K562 (cell line): ENCODE data around the gene ABHD1. TPM values are rescaled to one million over a fixed set of nuclear protein-coding genes. Genes with fewer than 3 reads are reported as not detected.

Source experiments
- ATAC-seq: fragments of 200-7000 bp; cut with Tn5 transposase; 3 replicates; pipeline ENCODE4 v1.9.1; 2020; ENCODE audit warnings: moderate library complexity
- BruUV-seq: library from RNA; stranded (reverse); fragments of 400-500 nt; replicated peaks from 2 replicates; lab custom pipeline; 2021; lab: Mats Ljungman, UMichigan
- CTCF ChIA-PET: fragments of 300-600 bp; formaldehyde crosslinking; extraction: SDS; loops from one replicate; lab custom pipeline; 2021; ENCODE audit warnings: low intra/inter-chr PET ratio; lab: Yijun Ruan, JAX
- POLR2A ChIA-PET: fragments of 300-600, 350-650 bp; sonication (Branson Sonifier 250); formaldehyde crosslinking; extraction: SDS; loops from one replicate; lab custom pipeline; 2021; ENCODE audit warnings: antibody characterized with exemption, inconsistent platforms; lab: Yijun Ruan, JAX
- DNase-seq, 4 experiments: peaks; one replicate each; pipeline versions ENCODE4 v3.0.0 to v3.0.0-alpha.2; 2011 to 2018; ENCODE audit warnings: low spot score in 3 of 4, mixed read lengths in 3 of 4; ENCODE audit errors: extremely low read depth in 1 of 4
- FAIRE-seq: peaks from 2 replicates; lab custom pipeline; 2011; peaks lifted over from hg19 to GRCh38; lab: Jason Lieb, UNC
- H2AFZ ChIP-seq: 2 replicates; pipeline ENCODE4 v1.6.0; 2011; ENCODE audit warnings: low read depth, low read length, control low read depth, inconsistent platforms
- H3K27ac ChIP-seq: fragments of 200-600 bp; 3 replicates; pipeline ENCODE4 v1.8.0; 2011; ENCODE audit warnings: low read depth, mild to moderate bottlenecking, control low read depth, inconsistent platforms, low read length, moderate library complexity, mixed read lengths; ENCODE audit errors: extremely low read depth
- H3K27me3 ChIP-seq, 2 experiments: fragments of 300-600 bp in 1 of 2; 2 replicates in 1 of 2; 3 replicates in 1 of 2; pipeline versions ENCODE4 v1.6.0 to v1.8.0; 2011; ENCODE audit warnings: inconsistent platforms in 2 of 2, low read length in 2 of 2, mild to moderate bottlenecking in 1 of 2, mixed read lengths in 1 of 2, moderate library complexity in 1 of 2; ENCODE audit not compliant: control insufficient read depth in 2 of 2, insufficient read depth in 2 of 2
- H3K36me3 ChIP-seq: fragments of 300-600 bp; 3 replicates; pipeline ENCODE4 v1.8.0; 2011; ENCODE audit warnings: mild to moderate bottlenecking, low read length, inconsistent platforms; ENCODE audit not compliant: control insufficient read depth, insufficient read depth
- H3K4me1 ChIP-seq, 2 experiments: fragments of 200-600 bp in 1 of 2; replicated peaks in 1 of 2; 2 replicates in 1 of 2; 3 replicates in 1 of 2; pipeline versions ENCODE4 v1.5.1 to v1.8.0; 2011; ENCODE audit warnings: inconsistent platforms in 2 of 2, low read length in 2 of 2, mild to moderate bottlenecking in 1 of 2, mixed read lengths in 1 of 2, moderate library complexity in 1 of 2; ENCODE audit not compliant: control insufficient read depth in 2 of 2, insufficient read depth in 2 of 2
- H3K4me2 ChIP-seq: 2 replicates; pipeline ENCODE4 v1.6.1; 2011; ENCODE audit warnings: low read length, control low read depth, inconsistent platforms, mixed read lengths; ENCODE audit not compliant: insufficient read depth
- H3K4me3 ChIP-seq: fragments of 200-600 bp; sonication (generic), shearing (Covaris generic); 2 replicates; pipeline ENCODE4 v1.5.1; 2016; ENCODE audit warnings: control low read depth, inconsistent platforms
- H3K79me2 ChIP-seq: fragments of 200-600 bp; 3 replicates; pipeline ENCODE4 v1.8.0; 2011; ENCODE audit warnings: low read length, inconsistent platforms; ENCODE audit not compliant: control insufficient read depth, insufficient read depth
- H3K9ac ChIP-seq, 2 experiments: 2 replicates each; pipeline versions ENCODE4 v1.6.0 to v1.6.1; 2011; ENCODE audit warnings: low read depth in 2 of 2, low read length in 2 of 2, control low read depth in 1 of 2, inconsistent platforms in 1 of 2, mild to moderate bottlenecking in 1 of 2, mixed read lengths in 1 of 2; ENCODE audit not compliant: insufficient read depth in 1 of 2
- H3K9me1 ChIP-seq: one replicate; pipeline ENCODE4 v1.6.0; 2011; ENCODE audit warnings: inconsistent platforms, mild to moderate bottlenecking, low read length, moderate library complexity; ENCODE audit not compliant: control insufficient read depth, insufficient read depth
- H3K9me3 ChIP-seq: replicated peaks from 2 replicates; pipeline ENCODE4 v1.5.1; 2011; ENCODE audit warnings: low read depth, low read length, inconsistent platforms; ENCODE audit not compliant: control insufficient read depth, insufficient read depth
- H4K20me1 ChIP-seq: replicated peaks from 2 replicates; pipeline ENCODE4 v1.6.1; 2011; ENCODE audit warnings: low read length, inconsistent platforms, mixed read lengths; ENCODE audit not compliant: control insufficient read depth, insufficient read depth
- DLX4 ChIP-seq: fragments of 250-450 bp; sonication (Bioruptor Pico); IDR thresholded peaks from 2 replicates; pipeline ENCODE4 v1.6.1; 2021; ENCODE audit warnings: mild to moderate bottlenecking
- KDM4B ChIP-seq, 2 experiments: fragments of 450-650 bp in 1 of 2; sonication (generic) in 1 of 2; IDR thresholded peaks; 2 replicates each; pipeline ENCODE4 v1.6.1; 2016 to 2017; ENCODE audit warnings: borderline replicate concordance in 2 of 2, antibody characterized with exemption in 1 of 2, low read depth in 1 of 2, mild to moderate bottlenecking in 1 of 2
- PBX2 ChIP-seq, 2 experiments: IDR thresholded peaks in 1 of 2; conservative IDR thresholded peaks in 1 of 2; 2 replicates each; pipeline ENCODE4 v1.6.1; 2016; ENCODE audit warnings: low read depth in 2 of 2, mild to moderate bottlenecking in 1 of 2, missing compliant biosample characterization in 1 of 2, missing genetic modification characterization in 1 of 2, moderate library complexity in 1 of 2
- TAF1 ChIP-seq: IDR thresholded peaks from 2 replicates; pipeline ENCODE4 v1.6.1; 2011; ENCODE audit warnings: mild to moderate bottlenecking, low read length, moderate library complexity; ENCODE audit not compliant: insufficient read depth, control insufficient read depth, severe bottlenecking; ENCODE audit errors: extremely low read depth
- U2AF2 ChIP-seq: fragments of 200-400 bp; formaldehyde crosslinking; optimal IDR thresholded peaks from 2 replicates; pipeline ENCODE3; 2017; ENCODE audit warnings: low read depth, mild to moderate bottlenecking, low read length
- ZNF133 ChIP-seq: fragments of 250-450 bp; sonication (Bioruptor Pico); IDR thresholded peaks from 2 replicates; pipeline ENCODE4 v1.4.0; 2020; ENCODE audit warnings: mild to moderate bottlenecking
- WGBS: fragments of 100-300 bp; shearing (Covaris generic); methylation state at CpG from one replicate; pipeline ENCODE4 v1.1.6; 2016; ENCODE audit warnings: low coverage, mixed read lengths; ENCODE audit not compliant: insufficient coverage; ENCODE audit errors: missing lambda C conversion rate; 5-methylcytosine and 5-hydroxymethylcytosine counted together
- in situ Hi-C: fragments of 300-500 bp; cut with MboI; formaldehyde crosslinking; loops from 4 replicates; pipeline ENCODE4 v1.15.0; 2018; ENCODE audit warnings: inconsistent platforms, mixed read lengths
- intact Hi-C: fragments of 100-400 bp; cut with micrococcal nuclease; formaldehyde crosslinking; loops from 2 replicates; pipeline ENCODE4 v1.14.2; 2022
- polyA plus RNA-seq, 8 experiments: library from polyadenylated mRNA; depleted of rRNA in 4 of 8; stranded (reverse) in 5 of 8; unstranded in 3 of 8; fragments of >200 nt; fragmentation: Nextera tagmentation in 2 of 8; fragmentation: Illumina TruSeq in 1 of 8; extraction: Ambion mirVana in 2 of 8; extraction: Trizol in 1 of 8; gene quantifications; 2 replicates each; pipeline versions ENCODE4 v1.2.1 to v1.2.3, GENCODE V29; 2011 to 2014; ENCODE audit warnings: inconsistent platforms in 1 of 8, missing spikeins in 1 of 8
- total RNA-seq, 7 experiments: library from RNA; depleted of rRNA in 6 of 7; stranded (reverse); fragments of >200 nt in 6 of 7; fragmentation: Illumina TruSeq in 2 of 7; extraction: Trizol in 2 of 7; gene quantifications; 2 replicates each; pipeline versions ENCODE4 v1.2.1 to v1.2.3, GENCODE V29; 2011 to 2021; ENCODE audit warnings: low replicate concordance in 1 of 7
- TF ChIP-seq, protein P1 (sequence below): IDR thresholded peaks from 3 replicates; pipeline ENCODE4 v1.6.1; 2011; ENCODE audit warnings: borderline replicate concordance, mild to moderate bottlenecking, moderate library complexity; ENCODE audit not compliant: insufficient read length; ENCODE audit errors: extremely low read depth
- TF ChIP-seq, protein P2 (sequence below), 2 experiments: fragments of 200-800 bp in 1 of 2; sonication (Bioruptor generic) in 1 of 2; sonication (generic) in 1 of 2; formaldehyde crosslinking in 1 of 2; IDR thresholded peaks in 1 of 2; conservative IDR thresholded peaks in 1 of 2; 2 replicates each; pipeline versions ENCODE4 v1.5.0 to v1.6.1; 2016 to 2020; ENCODE audit warnings: missing compliant biosample characterization in 1 of 2, missing genetic modification characterization in 1 of 2, missing genetic modification reagents in 1 of 2

ABHD1 gene
- total and polyA plus RNA-seq, 9 of the 15 experiments (the other 6 are each of a cell fraction or from before 2014, with no cell fraction given), result 0.10 to 0.16 (median 0.11) TPM; not detected in 5

- Histone ChIP-seq H3K36me3 (no peaks in the 10 kb centered on the region), H3K9me3 (no peaks in the 10 kb centered on the region), H3K79me2 (no peaks in the 10 kb centered on the region), H4K20me1 (no peaks in the 10 kb centered on the region), H3K4me2 (no peak overlapping the region), H3K9me1 (no peaks in the 10 kb centered on the region), H3K4me3 (no peak overlapping the region), H3K9ac (no peak overlapping the region), H2AFZ (no peak overlapping the region), H3K27ac (no peak overlapping the region), H3K27me3 (no peaks in the 10 kb centered on the region), H3K4me1 (peaks cover 0 to 7% of the 10 kb centered on the region in 2 experiments; a peak in 2 of 5 replicates)
- no peak for FAIRE-seq
- CTCF ChIA-PET, result no interaction called here
- in situ Hi-C loops (no loop called here), intact Hi-C loops (no loop called here)
- no TSS peak for BruUV-seq
- DNase-seq, result no peak
- 9% methylated on average over 3 of the region's 3 CpGs for WGBS
- POLR2A ChIA-PET, result interaction anchor here (0.6 to 1.3 kb wide), 4 partner anchors 10 to 127 kb away, joined by 3 to 4 read pairs (median 4); partner anchors contain the start of gene ABHD1
- TF ChIP-seq DLX4 (no peak), TAF1 (no peak), KDM4B (IDR thresholded peaks at IDR 0.05; ENCODE audit: borderline replicate concordance in 2 of 2, low read depth in 1 of 2) (no peak), U2AF2 (no peak), PBX2 (CRISPR knock-in tag; IDR thresholded peaks at IDR 0.05; ENCODE audit: low read depth) (no peak), PBX2 (tag; conservative IDR thresholded peaks at IDR 0.05; ENCODE audit: low read depth) (no peak), ZNF133 (CRISPR knock-in tag) (no peak)
- TF ChIP-seq, protein P1, sequence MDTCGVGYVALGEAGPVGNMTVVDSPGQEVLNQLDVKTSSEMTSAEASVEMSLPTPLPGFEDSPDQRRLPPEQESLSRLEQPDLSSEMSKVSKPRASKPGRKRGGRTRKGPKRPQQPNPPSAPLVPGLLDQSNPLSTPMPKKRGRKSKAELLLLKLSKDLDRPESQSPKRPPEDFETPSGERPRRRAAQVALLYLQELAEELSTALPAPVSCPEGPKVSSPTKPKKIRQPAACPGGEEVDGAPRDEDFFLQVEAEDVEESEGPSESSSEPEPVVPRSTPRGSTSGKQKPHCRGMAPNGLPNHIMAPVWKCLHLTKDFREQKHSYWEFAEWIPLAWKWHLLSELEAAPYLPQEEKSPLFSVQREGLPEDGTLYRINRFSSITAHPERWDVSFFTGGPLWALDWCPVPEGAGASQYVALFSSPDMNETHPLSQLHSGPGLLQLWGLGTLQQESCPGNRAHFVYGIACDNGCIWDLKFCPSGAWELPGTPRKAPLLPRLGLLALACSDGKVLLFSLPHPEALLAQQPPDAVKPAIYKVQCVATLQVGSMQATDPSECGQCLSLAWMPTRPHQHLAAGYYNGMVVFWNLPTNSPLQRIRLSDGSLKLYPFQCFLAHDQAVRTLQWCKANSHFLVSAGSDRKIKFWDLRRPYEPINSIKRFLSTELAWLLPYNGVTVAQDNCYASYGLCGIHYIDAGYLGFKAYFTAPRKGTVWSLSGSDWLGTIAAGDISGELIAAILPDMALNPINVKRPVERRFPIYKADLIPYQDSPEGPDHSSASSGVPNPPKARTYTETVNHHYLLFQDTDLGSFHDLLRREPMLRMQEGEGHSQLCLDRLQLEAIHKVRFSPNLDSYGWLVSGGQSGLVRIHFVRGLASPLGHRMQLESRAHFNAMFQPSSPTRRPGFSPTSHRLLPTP, result no peak
- TF ChIP-seq, protein P2, sequence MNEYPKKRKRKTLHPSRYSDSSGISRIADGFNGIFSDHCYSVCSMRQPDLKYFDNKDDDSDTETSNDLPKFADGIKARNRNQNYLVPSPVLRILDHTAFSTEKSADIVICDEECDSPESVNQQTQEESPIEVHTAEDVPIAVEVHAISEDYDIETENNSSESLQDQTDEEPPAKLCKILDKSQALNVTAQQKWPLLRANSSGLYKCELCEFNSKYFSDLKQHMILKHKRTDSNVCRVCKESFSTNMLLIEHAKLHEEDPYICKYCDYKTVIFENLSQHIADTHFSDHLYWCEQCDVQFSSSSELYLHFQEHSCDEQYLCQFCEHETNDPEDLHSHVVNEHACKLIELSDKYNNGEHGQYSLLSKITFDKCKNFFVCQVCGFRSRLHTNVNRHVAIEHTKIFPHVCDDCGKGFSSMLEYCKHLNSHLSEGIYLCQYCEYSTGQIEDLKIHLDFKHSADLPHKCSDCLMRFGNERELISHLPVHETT (CRISPR knock-in tag; conservative IDR thresholded peaks at IDR 0.05 in 1 of 2, IDR thresholded peaks at IDR 0.05 in 1 of 2), result no peak
- TF ChIP-seq, all 486 proteins: peak for 0
- no peak for ATAC-seq
Observed at GRCh38 chr2:27105981-27106380, 17.6 kb upstream of the ABHD1 start.
